Measurements from ENCODE around the gene NSF. TPM values are rescaled to one million over a fixed set of nuclear protein-coding genes. Genes with fewer than 3 reads are reported as not detected.

NSF gene
- total RNA-seq, 2 donors from 2014 or later = 29.7 to 41.0 TPM

- peaks cover 3% of the 10 kb centered on the region for H3K36me3 Mint-ChIP-seq (ENCODE audit: low read depth)
- Histone ChIP-seq H3K27ac (ENCODE audit: low read depth, low read length) (no peak overlapping the region), H3K4me3 (ENCODE audit: low read length) (no peak overlapping the region), H3K27me3 (ENCODE audit: control insufficient read depth, insufficient read depth, low read length, poor library complexity, severe bottlenecking) (no peaks in the 10 kb centered on the region), H3K36me3 (ENCODE audit: control insufficient read depth, insufficient read depth, low read length) (peaks cover 12% of the 10 kb centered on the region), H3K9me3 (ENCODE audit: control insufficient read depth, low read length) (no peaks in the 10 kb centered on the region), H3K9ac (ENCODE audit: extremely low read depth, low read length, poor library complexity, severe bottlenecking) (no peak overlapping the region), H3K4me1 (ENCODE audit: control insufficient read depth, insufficient read depth, low read length) (peaks cover 22% of the 10 kb centered on the region)
- H3K27ac Mint-ChIP-seq = no peak overlapping the region
- no peak for DNase-seq
- WGBS, 2 experiments (ENCODE audit: insufficient coverage in 1 of 2, insufficient read length in 1 of 2) = 80 to 95% methylated on average over 1 to 4 of the region's 4 CpGs
- TF ChIP-seq, protein P1, sequence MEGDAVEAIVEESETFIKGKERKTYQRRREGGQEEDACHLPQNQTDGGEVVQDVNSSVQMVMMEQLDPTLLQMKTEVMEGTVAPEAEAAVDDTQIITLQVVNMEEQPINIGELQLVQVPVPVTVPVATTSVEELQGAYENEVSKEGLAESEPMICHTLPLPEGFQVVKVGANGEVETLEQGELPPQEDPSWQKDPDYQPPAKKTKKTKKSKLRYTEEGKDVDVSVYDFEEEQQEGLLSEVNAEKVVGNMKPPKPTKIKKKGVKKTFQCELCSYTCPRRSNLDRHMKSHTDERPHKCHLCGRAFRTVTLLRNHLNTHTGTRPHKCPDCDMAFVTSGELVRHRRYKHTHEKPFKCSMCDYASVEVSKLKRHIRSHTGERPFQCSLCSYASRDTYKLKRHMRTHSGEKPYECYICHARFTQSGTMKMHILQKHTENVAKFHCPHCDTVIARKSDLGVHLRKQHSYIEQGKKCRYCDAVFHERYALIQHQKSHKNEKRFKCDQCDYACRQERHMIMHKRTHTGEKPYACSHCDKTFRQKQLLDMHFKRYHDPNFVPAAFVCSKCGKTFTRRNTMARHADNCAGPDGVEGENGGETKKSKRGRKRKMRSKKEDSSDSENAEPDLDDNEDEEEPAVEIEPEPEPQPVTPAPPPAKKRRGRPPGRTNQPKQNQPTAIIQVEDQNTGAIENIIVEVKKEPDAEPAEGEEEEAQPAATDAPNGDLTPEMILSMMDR (conservative IDR thresholded peaks at IDR 0.05) = no peak
- peaks cover 38% of the 10 kb centered on the region for H3K4me1 Mint-ChIP-seq
- no peaks in the 10 kb centered on the region for H3K27me3 Mint-ChIP-seq (ENCODE audit: insufficient read depth)
- H3K9me3 Mint-ChIP-seq = no peaks in the 10 kb centered on the region
- H3K4me3 Mint-ChIP-seq = no peak overlapping the region
Measured at GRCh38 chr17:46738544-46738943, 148.1 kb downstream of the NSF start.

GRCh38 chr17:46739982-46740381, 149.5 kb downstream of the NSF start:
- peaks cover 28% of the 10 kb centered on the region for H3K4me1 ChIP-seq (ENCODE audit: control insufficient read depth, insufficient read depth, low read length)
- H3K27me3 ChIP-seq (ENCODE audit: control insufficient read depth, insufficient read depth, low read length, poor library complexity, severe bottlenecking) = no peaks in the 10 kb centered on the region
- Mint-ChIP-seq H3K9me3 (no peaks in the 10 kb centered on the region), H3K36me3 (ENCODE audit: low read depth) (peaks cover 3% of the 10 kb centered on the region), H3K4me1 (peaks cover 53% of the 10 kb centered on the region), H3K27ac (no peak overlapping the region), H3K27me3 (ENCODE audit: insufficient read depth) (no peaks in the 10 kb centered on the region), H3K4me3 (no peak overlapping the region)
- no peak overlapping the region for H3K9ac ChIP-seq (ENCODE audit: extremely low read depth, low read length, poor library complexity, severe bottlenecking)
- H3K9me3 ChIP-seq (ENCODE audit: control insufficient read depth, low read length) = no peaks in the 10 kb centered on the region
- DNase-seq = no peak
- TF ChIP-seq, protein P1 (conservative IDR thresholded peaks at IDR 0.05) = no peak
- H3K4me3 ChIP-seq (ENCODE audit: low read length) = no peak overlapping the region
- H3K27ac ChIP-seq (ENCODE audit: low read depth, low read length) = no peak overlapping the region
- peaks cover 6% of the 10 kb centered on the region for H3K36me3 ChIP-seq (ENCODE audit: control insufficient read depth, insufficient read depth, low read length)

DNA sequence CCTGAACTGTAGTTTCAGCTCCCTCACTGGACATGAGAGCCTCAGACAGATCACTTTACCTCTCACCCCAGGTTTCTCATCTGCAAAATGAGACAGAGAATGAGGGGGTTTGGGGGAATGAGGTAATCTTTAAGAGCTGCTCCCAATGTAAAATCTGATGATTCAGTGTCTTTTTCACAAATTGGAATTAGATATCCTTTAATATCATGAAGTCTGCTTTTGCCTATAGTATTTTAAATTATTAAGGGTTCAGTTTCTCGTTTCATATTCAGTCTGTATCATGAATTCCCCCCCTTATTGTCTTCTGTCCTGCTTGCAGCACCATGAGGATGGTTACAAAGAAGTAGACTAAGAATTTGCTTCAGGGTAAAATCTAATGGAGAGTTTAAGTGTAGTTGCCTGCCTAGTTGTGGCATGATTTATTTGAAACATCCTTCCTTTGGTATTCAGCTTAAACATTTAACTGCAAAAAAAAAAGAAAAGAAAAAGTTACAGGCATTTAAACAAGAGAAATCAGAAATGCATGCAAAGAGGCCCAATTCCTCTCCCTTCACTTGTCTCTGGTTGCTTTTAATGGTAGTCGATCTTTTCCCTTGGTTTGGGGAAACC, 150.8 kb downstream of the NSF start:
- peaks cover 54% of the 10 kb centered on the region for H3K4me1 Mint-ChIP-seq
- WGBS, 2 experiments (ENCODE audit: insufficient coverage in 1 of 2, insufficient read length in 1 of 2) = 100% methylated on average over 2 of the region's 2 CpGs; no CpG with 5 or more reads in 1 of the 2 experiments
- peaks cover 3% of the 10 kb centered on the region for H3K36me3 Mint-ChIP-seq (ENCODE audit: low read depth)

More for the DNA sequence above, 150.8 kb downstream of the NSF start:
- Mint-ChIP-seq H3K9me3 (no peaks in the 10 kb centered on the region), H3K27me3 (ENCODE audit: insufficient read depth) (no peaks in the 10 kb centered on the region), H3K27ac (peak overlapping the region; percentile 19), H3K4me3 (no peak overlapping the region)
- TF ChIP-seq, protein P1 (conservative IDR thresholded peaks at IDR 0.05) = no peak
- Histone ChIP-seq H3K4me3 (ENCODE audit: low read length) (no peak overlapping the region), H3K9me3 (ENCODE audit: control insufficient read depth, low read length) (no peaks in the 10 kb centered on the region), H3K36me3 (ENCODE audit: control insufficient read depth, insufficient read depth, low read length) (peaks cover 7% of the 10 kb centered on the region), H3K9ac (ENCODE audit: extremely low read depth, low read length, poor library complexity, severe bottlenecking) (no peak overlapping the region), H3K27me3 (ENCODE audit: control insufficient read depth, insufficient read depth, low read length, poor library complexity, severe bottlenecking) (no peaks in the 10 kb centered on the region), H3K27ac (ENCODE audit: low read depth, low read length) (no peak overlapping the region), H3K4me1 (ENCODE audit: control insufficient read depth, insufficient read depth, low read length) (peaks cover 28% of the 10 kb centered on the region)
- DNase-seq = no peak

All from endodermal cell (in vitro differentiated cells).